IMR-90 (cell line): Measurements from ENCODE around the gene IL20. TPM values are rescaled to one million over a fixed set of nuclear protein-coding genes. Genes with fewer than 3 reads are reported as not detected.

ENCODE experiments used
- ATAC-seq: fragments of 200-7000 bp; cut with Tn5 transposase; 2 replicates; pipeline ENCODE4 v1.9.1; 2020; ENCODE audit warnings: low read depth, mild to moderate bottlenecking, moderate library complexity
- BruUV-seq: library from RNA; stranded (reverse); fragments of 400-500 nt; replicated peaks from 2 replicates; lab custom pipeline; 2021; lab: Mats Ljungman, UMichigan
- CTCF ChIA-PET: fragments of 300-600 bp; formaldehyde crosslinking; extraction: SDS; loops from one replicate; lab custom pipeline; 2021; ENCODE audit warnings: antibody characterized with exemption; lab: Yijun Ruan, JAX
- POLR2A ChIA-PET: fragments of 300-600 bp; sonication (Branson Sonifier 250); formaldehyde crosslinking; loops from one replicate; lab custom pipeline; 2022; ENCODE audit warnings: antibody characterized with exemption; ENCODE audit not compliant: unreplicated experiment; lab: Charles Lee
- DNase-seq: peaks from one replicate; pipeline ENCODE4 v3.0.0; 2013
- H2AFZ ChIP-seq: replicated peaks from 2 replicates; pipeline ENCODE3; 2013; ENCODE audit warnings: low read length, mild to moderate bottlenecking; ENCODE audit not compliant: poor library complexity
- H2AK5ac ChIP-seq: 2 replicates; pipeline ENCODE4 v1.6.1; 2013; ENCODE audit warnings: low read depth, low read length, inconsistent platforms
- H2AK9ac ChIP-seq: replicated peaks from 2 replicates; pipeline ENCODE3; 2013; ENCODE audit warnings: mild to moderate bottlenecking, low read depth, low read length, moderate library complexity; ENCODE audit not compliant: poor library complexity
- H2BK120ac ChIP-seq: 2 replicates; pipeline ENCODE4 v1.6.1; 2013; ENCODE audit warnings: low read depth, low read length, inconsistent platforms
- H2BK15ac ChIP-seq: 3 replicates; pipeline ENCODE4 v1.6.1; 2013; ENCODE audit warnings: low read depth, low read length, inconsistent platforms
- H2BK20ac ChIP-seq: 2 replicates; pipeline ENCODE4 v1.6.1; 2013; ENCODE audit warnings: low read depth, mild to moderate bottlenecking, inconsistent platforms, low read length, moderate library complexity
- H2BK5ac ChIP-seq: 2 replicates; pipeline ENCODE4 v1.6.1; 2013; ENCODE audit warnings: mild to moderate bottlenecking, low read depth, low read length, inconsistent platforms; ENCODE audit not compliant: poor library complexity, severe bottlenecking
- H3K14ac ChIP-seq: replicated peaks from 2 replicates; pipeline ENCODE4 v1.6.1; 2013; ENCODE audit warnings: low read depth, low read length, inconsistent platforms
- H3K18ac ChIP-seq: 2 replicates; pipeline ENCODE4 v1.6.1; 2013; ENCODE audit warnings: low read depth, low read length, control low read depth
- H3K23ac ChIP-seq: 2 replicates; pipeline ENCODE4 v1.6.1; 2013; ENCODE audit warnings: low read depth, low read length, inconsistent platforms
- H3K27ac ChIP-seq: 2 replicates; pipeline ENCODE4 v1.5.1; 2013; ENCODE audit warnings: mild to moderate bottlenecking, control low read depth, low read length; ENCODE audit not compliant: insufficient read depth
- H3K27me3 ChIP-seq: 2 replicates; pipeline ENCODE4 v1.6.1; 2013; ENCODE audit warnings: low read length; ENCODE audit not compliant: control insufficient read depth, insufficient read depth
- H3K36me3 ChIP-seq: 2 replicates; pipeline ENCODE4 v1.6.1; 2013; ENCODE audit warnings: low read length, mixed read lengths; ENCODE audit not compliant: control insufficient read depth, insufficient read depth
- H3K4ac ChIP-seq: 2 replicates; pipeline ENCODE4 v1.6.1; 2013; ENCODE audit warnings: low read depth, low read length, inconsistent platforms
- H3K4me1 ChIP-seq: 2 replicates; pipeline ENCODE4 v1.6.1; 2013; ENCODE audit warnings: low read length, mixed read lengths; ENCODE audit not compliant: control insufficient read depth, insufficient read depth
- H3K4me2 ChIP-seq: 2 replicates; pipeline ENCODE4 v1.6.1; 2013; ENCODE audit warnings: low read depth, mild to moderate bottlenecking, control low read depth, low read length, moderate library complexity
- H3K4me3 ChIP-seq: 2 replicates; pipeline ENCODE4 v1.5.1; 2013; ENCODE audit warnings: low read depth, mild to moderate bottlenecking, control low read depth, low read length, moderate library complexity; ENCODE audit not compliant: insufficient read depth
- H3K56ac ChIP-seq: 2 replicates; pipeline ENCODE4 v1.6.1; 2013; ENCODE audit warnings: low read length, inconsistent platforms; ENCODE audit not compliant: insufficient read depth; ENCODE audit errors: extremely low read depth
- H3K79me1 ChIP-seq, 2 experiments: 2 replicates each; pipeline ENCODE4 v1.6.1; 2013; ENCODE audit warnings: low read length in 2 of 2, inconsistent platforms in 1 of 2, low read depth in 1 of 2
- H3K9ac ChIP-seq: 2 replicates; pipeline ENCODE4 v1.6.1; 2013; ENCODE audit warnings: low read depth, low read length, control low read depth
- H3K9me1 ChIP-seq: 2 replicates; pipeline ENCODE4 v1.6.1; 2013; ENCODE audit warnings: low read length, inconsistent platforms; ENCODE audit not compliant: insufficient read depth
- H3K9me3 ChIP-seq: 2 replicates; pipeline ENCODE4 v1.6.1; 2013; ENCODE audit warnings: low read length; ENCODE audit not compliant: control insufficient read depth, insufficient read depth
- H4K20me1 ChIP-seq: 2 replicates; pipeline ENCODE4 v1.6.1; 2013; ENCODE audit warnings: low read length, inconsistent platforms; ENCODE audit not compliant: insufficient read depth
- H4K5ac ChIP-seq: 2 replicates; pipeline ENCODE4 v1.6.1; 2013; ENCODE audit warnings: mild to moderate bottlenecking, low read depth, low read length, control low read depth
- H4K8ac ChIP-seq, 2 experiments: 2 replicates each; pipeline ENCODE4 v1.6.1; 2013; ENCODE audit warnings: low read depth in 2 of 2, low read length in 2 of 2, control low read depth in 1 of 2, inconsistent platforms in 1 of 2
- H4K91ac ChIP-seq: 2 replicates; pipeline ENCODE4 v1.6.1; 2013; ENCODE audit warnings: low read depth, low read length, inconsistent platforms; ENCODE audit not compliant: insufficient read depth
- CEBPB ChIP-seq: IDR thresholded peaks from 2 replicates; pipeline ENCODE4 v1.6.1; 2012; ENCODE audit warnings: low read depth, low read length, improper control_type of control experiment
- CHD1 ChIP-seq: IDR thresholded peaks from 2 replicates; pipeline ENCODE4 v1.6.1; 2012; ENCODE audit warnings: low read depth, low read length, improper control_type of control experiment
- CTCF ChIP-seq: conservative IDR thresholded peaks from 2 replicates; pipeline ENCODE4 v1.5.1; 2012; ENCODE audit warnings: mild to moderate bottlenecking, low read depth, low read length, improper control_type of control experiment
- ELK1 ChIP-seq: fragments of 150-350 bp; IDR thresholded peaks from 2 replicates; pipeline ENCODE4 v1.6.1; 2016; ENCODE audit warnings: low read depth, mild to moderate bottlenecking, low read length, moderate library complexity, borderline replicate concordance
- FOS ChIP-seq: fragments of 150-350 bp; IDR thresholded peaks from 2 replicates; pipeline ENCODE4 v1.6.1; 2016; ENCODE audit warnings: low read depth, low read length
- MAFK ChIP-seq: IDR thresholded peaks from 2 replicates; pipeline ENCODE4 v1.6.1; 2012; ENCODE audit warnings: low read depth, low read length, improper control_type of control experiment
- MXI1 ChIP-seq: IDR thresholded peaks from 2 replicates; pipeline ENCODE4 v1.6.1; 2012; ENCODE audit warnings: low read depth, mild to moderate bottlenecking, low read length, moderate library complexity, borderline replicate concordance
- NFE2L2 ChIP-seq: fragments of 150-350 bp; IDR thresholded peaks from 2 replicates; pipeline ENCODE4 v1.6.1; 2016; ENCODE audit warnings: low read depth, mild to moderate bottlenecking, low read length
- POLR2A ChIP-seq: IDR thresholded peaks from 2 replicates; pipeline ENCODE4 v1.6.1; 2012; ENCODE audit warnings: mild to moderate bottlenecking, low read depth, low read length
- RCOR1 ChIP-seq: IDR thresholded peaks from 2 replicates; pipeline ENCODE4 v1.6.1; 2012; ENCODE audit warnings: mild to moderate bottlenecking, low read length, improper control_type of control experiment; ENCODE audit not compliant: insufficient replicate concordance
- RFX5 ChIP-seq: IDR thresholded peaks from 2 replicates; pipeline ENCODE4 v1.8.0; 2012; ENCODE audit warnings: low read depth, mild to moderate bottlenecking, low read length, moderate library complexity
- SMC3 ChIP-seq: fragments of 150-350 bp; IDR thresholded peaks from 2 replicates; pipeline ENCODE4 v1.6.1; 2016; ENCODE audit warnings: low read depth, mild to moderate bottlenecking, antibody characterized with exemption, low read length, moderate library complexity
- USF2 ChIP-seq: fragments of 150-350 bp; IDR thresholded peaks from 2 replicates; pipeline ENCODE4 v1.6.1; 2017; ENCODE audit warnings: mild to moderate bottlenecking, antibody characterized with exemption, low read length, low read depth
- WGBS, 2 experiments: methylation state at CpG; one replicate each; pipeline versions ENCODE4 v1.1.5 to v1.1.7; 2013; ENCODE audit warnings: missing lambda C conversion rate in 2 of 2; ENCODE audit not compliant: insufficient read length in 1 of 2; ENCODE audit errors: extremely low coverage in 2 of 2; 5-methylcytosine and 5-hydroxymethylcytosine counted together
- dilution Hi-C: fragments of 300-500 bp; cut with HindIII; formaldehyde crosslinking; loops from one replicate; pipeline ENCODE4 v1.14.3; 2018; ENCODE audit warnings: low sequenced_read_pairs; ENCODE audit not compliant: unreplicated experiment
- in situ Hi-C: fragments of 300-500 bp; cut with MboI; formaldehyde crosslinking; loops from 3 replicates; pipeline ENCODE4 v1.14.3; 2019; ENCODE audit warnings: low sequenced_read_pairs, inconsistent platforms, mixed read lengths
- intact Hi-C: fragments of 100-400 bp; cut with micrococcal nuclease; formaldehyde crosslinking; loops from 2 replicates; pipeline ENCODE4 v1.10.0; 2022
- polyA plus RNA-seq, 3 experiments: library from polyadenylated mRNA; depleted of rRNA; stranded (reverse); fragments of >200 nt; gene quantifications; 2 replicates each; pipeline ENCODE4 v1.2.3, GENCODE V29; 2012; ENCODE audit warnings: low replicate concordance in 1 of 3
- total RNA-seq: library from RNA; depleted of rRNA; stranded (reverse); fragments of >200 nt; gene quantifications from 2 replicates; pipeline ENCODE4 v1.2.3, GENCODE V29; 2012

Gene IL20
- total and polyA plus RNA-seq, 2 of the 4 experiments (the other 2 are of a cell fraction): not detected

- no peak overlapping the region for H3K18ac ChIP-seq
- ATAC-seq (no peak), DNase-seq (no peak)
- TF ChIP-seq SMC3 (no peak), FOS (no peak), POLR2A (no peak), RFX5 (no peak), CHD1 (no peak), RCOR1 (no peak), NFE2L2 (no peak), MAFK (no peak), CTCF (no peak), MXI1 (no peak), USF2 (no peak), ELK1 (no peak), CEBPB (no peak)
- dilution Hi-C loops (no loop called here), intact Hi-C loops (no loop called here), in situ Hi-C loops (no loop called here)
- BruUV-seq: no TSS peak
- H4K20me1 ChIP-seq: no peaks in the 10 kb centered on the region
- peak overlapping the region; percentile 73; the same call in 1 of the 2 replicates for H2BK20ac ChIP-seq
- no peaks in the 10 kb centered on the region; the same call in 1 of the 2 replicates for H3K9me3 ChIP-seq
- POLR2A ChIA-PET: no interaction called here
- H3K27ac ChIP-seq: no peak overlapping the region
- no CpG with 5 or more reads among the region's 1 CpG for WGBS, 2 experiments
- H3K36me3 ChIP-seq: no peaks in the 10 kb centered on the region
- H2BK15ac ChIP-seq: peak overlapping the region; percentile 76; the same call in 1 of the 3 replicates
- H3K4me3 ChIP-seq: no peak overlapping the region
- no peak overlapping the region for H3K56ac ChIP-seq
- no peak overlapping the region for H2AK9ac ChIP-seq
- no peaks in the 10 kb centered on the region for H3K79me1 ChIP-seq
- peaks cover 2% of the 10 kb centered on the region; the same call in 1 of the 2 replicates for H3K27me3 ChIP-seq
- no peak overlapping the region for H2AFZ ChIP-seq
- H2BK5ac ChIP-seq: no peak overlapping the region
- CTCF ChIA-PET: no interaction called here
- no peak overlapping the region for H3K9ac ChIP-seq
- H3K4ac ChIP-seq: no peak overlapping the region; the same call in 1 of the 2 replicates
- no peak overlapping the region for H4K8ac ChIP-seq
- H3K14ac ChIP-seq: peak overlapping the region; percentile 72; the same call in 1 of the 2 replicates
- no peak overlapping the region for H4K91ac ChIP-seq
- no peak overlapping the region for H3K4me2 ChIP-seq
- H4K5ac ChIP-seq: no peak overlapping the region; the same call in 1 of the 2 replicates
- H3K4me1 ChIP-seq: peaks cover 6% of the 10 kb centered on the region
- H3K23ac ChIP-seq: no peak overlapping the region
- peak overlapping the region; percentile 5; the same call in 1 of the 2 replicates for H2BK120ac ChIP-seq
- H3K9me1 ChIP-seq: peaks cover 12% of the 10 kb centered on the region
- no peak overlapping the region for H2AK5ac ChIP-seq
Observed at GRCh38 chr1:206868264-206868663, 2.8 kb downstream of the IL20 start.
